ENCODE measurements around the gene ABCC1. TPM values are rescaled to one million over a fixed set of nuclear protein-coding genes. Genes with fewer than 3 reads are reported as not detected.

Gene ABCC1
- total and polyA plus RNA-seq, 2 donors (not counting 1 experiment from before 2014, with no cell fraction given): 54.1 to 178 TPM

DNA sequence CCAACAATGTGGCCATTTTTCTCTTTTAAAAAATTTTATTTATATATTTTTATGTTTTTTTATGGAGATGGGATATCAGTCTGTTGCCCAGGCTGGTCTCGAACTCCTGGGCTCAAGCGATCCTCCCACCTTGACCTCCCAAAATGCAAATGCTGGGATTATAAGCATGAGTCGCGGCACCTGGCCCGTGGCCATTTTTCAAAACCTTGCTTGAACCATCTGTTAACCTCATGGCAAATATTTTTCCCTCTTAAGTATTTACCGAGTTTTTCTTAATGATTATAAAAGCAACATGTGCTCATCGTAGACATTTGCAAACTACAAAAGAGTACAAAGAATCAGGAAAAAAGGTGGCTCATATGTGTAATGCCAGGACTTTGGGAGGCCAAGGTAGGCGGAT, 146.2 kb downstream of the ABCC1 start:
- H3K27me3 ChIP-seq (ENCODE audit: control insufficient read depth, insufficient read depth, low read length): no peaks in the 10 kb centered on the region
- H3K4me2 ChIP-seq (ENCODE audit: extremely low read depth, insufficient read depth, low read length): peak overlapping the region; percentile 29
- no peaks in the 10 kb centered on the region for H4K20me1 ChIP-seq (ENCODE audit: control insufficient read depth, extremely low read depth, insufficient read depth, low read length)
- H3K4me1 ChIP-seq (ENCODE audit: control insufficient read depth, extremely low read depth, insufficient read depth, low read length): peaks cover 27% of the 10 kb centered on the region
- peaks cover 5% of the 10 kb centered on the region for H3K79me2 ChIP-seq (ENCODE audit: control insufficient read depth, insufficient read depth, low read length)
- H3K4me3 ChIP-seq (replicated peaks in 1 of 4; ENCODE audit: control extremely low read depth in 1 of 4, insufficient read depth in 1 of 4, low read depth in 3 of 4, low read length in 4 of 4): no peak overlapping the region
- H3K27ac ChIP-seq (ENCODE audit: insufficient read depth, low read length): peak overlapping the region; percentile 54
- no peak overlapping the region for H3K9ac ChIP-seq (ENCODE audit: insufficient read depth, low read length)
- peak in 1 of 2 donors; percentile 35 for DNase-seq (ENCODE audit: low read depth in 2 of 2)
- no peak overlapping the region for H2AFZ ChIP-seq (ENCODE audit: low read length)
- peaks cover 27% of the 10 kb centered on the region for H3K36me3 ChIP-seq (ENCODE audit: control insufficient read depth, insufficient read depth, low read length)
- TF ChIP-seq EZH2 (IDR thresholded peaks at IDR 0.05; ENCODE audit: low read length, missing control alignments): no peak
- TF ChIP-seq, protein P1, sequence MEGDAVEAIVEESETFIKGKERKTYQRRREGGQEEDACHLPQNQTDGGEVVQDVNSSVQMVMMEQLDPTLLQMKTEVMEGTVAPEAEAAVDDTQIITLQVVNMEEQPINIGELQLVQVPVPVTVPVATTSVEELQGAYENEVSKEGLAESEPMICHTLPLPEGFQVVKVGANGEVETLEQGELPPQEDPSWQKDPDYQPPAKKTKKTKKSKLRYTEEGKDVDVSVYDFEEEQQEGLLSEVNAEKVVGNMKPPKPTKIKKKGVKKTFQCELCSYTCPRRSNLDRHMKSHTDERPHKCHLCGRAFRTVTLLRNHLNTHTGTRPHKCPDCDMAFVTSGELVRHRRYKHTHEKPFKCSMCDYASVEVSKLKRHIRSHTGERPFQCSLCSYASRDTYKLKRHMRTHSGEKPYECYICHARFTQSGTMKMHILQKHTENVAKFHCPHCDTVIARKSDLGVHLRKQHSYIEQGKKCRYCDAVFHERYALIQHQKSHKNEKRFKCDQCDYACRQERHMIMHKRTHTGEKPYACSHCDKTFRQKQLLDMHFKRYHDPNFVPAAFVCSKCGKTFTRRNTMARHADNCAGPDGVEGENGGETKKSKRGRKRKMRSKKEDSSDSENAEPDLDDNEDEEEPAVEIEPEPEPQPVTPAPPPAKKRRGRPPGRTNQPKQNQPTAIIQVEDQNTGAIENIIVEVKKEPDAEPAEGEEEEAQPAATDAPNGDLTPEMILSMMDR (conservative IDR thresholded peaks at IDR 0.05 in 1 of 2, IDR thresholded peaks at IDR 0.05 in 1 of 2; ENCODE audit: low read depth in 1 of 2, low read length in 2 of 2): no peak
- H3K9me3 ChIP-seq (ENCODE audit: control insufficient read depth, insufficient read depth, low read depth, low read length): no peaks in the 10 kb centered on the region

DNA sequence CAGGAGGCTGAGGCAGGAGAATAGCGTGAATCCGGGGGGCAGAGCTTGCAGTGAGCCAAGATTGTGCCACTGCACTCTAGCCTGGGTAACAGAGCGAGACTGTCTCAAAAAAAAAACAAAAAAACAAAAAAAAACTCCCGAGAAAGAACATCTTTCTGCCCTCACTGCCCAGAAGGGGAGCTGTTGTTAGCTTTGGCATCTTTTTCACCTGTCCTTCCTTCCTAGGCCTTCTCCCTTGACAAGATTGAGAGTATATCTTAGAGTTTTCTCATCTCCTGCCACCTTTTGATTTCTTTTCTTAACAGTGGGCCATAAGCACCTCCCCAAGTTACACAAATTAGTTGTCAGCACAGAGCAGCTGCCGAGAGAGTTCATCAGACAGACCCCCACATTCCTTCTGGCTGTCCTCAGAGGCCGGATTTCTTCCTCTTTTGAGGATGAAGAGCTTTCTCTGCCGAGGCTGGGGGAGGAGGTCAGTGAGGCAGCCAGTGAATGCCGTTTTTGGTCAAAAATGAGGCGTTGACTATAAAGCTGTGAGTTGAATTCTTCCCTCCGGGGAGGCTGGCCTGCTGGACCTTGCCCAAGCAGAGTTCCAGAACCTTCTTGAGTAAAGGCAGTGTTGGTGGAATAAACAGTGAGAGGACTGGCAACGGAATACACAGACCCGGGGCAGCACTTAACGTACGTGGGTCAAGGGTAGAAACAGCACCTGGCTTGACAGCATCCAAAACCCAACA, 146.9 kb downstream of the ABCC1 start:
- peak; percentile 80 to 89 for DNase-seq (ENCODE audit: low read depth in 2 of 2)
- Histone ChIP-seq H3K9me3 (ENCODE audit: control insufficient read depth, insufficient read depth, low read depth, low read length) (no peaks in the 10 kb centered on the region), H3K27ac (ENCODE audit: insufficient read depth, low read length) (peak overlapping the region; percentile 54), H4K20me1 (ENCODE audit: control insufficient read depth, extremely low read depth, insufficient read depth, low read length) (no peaks in the 10 kb centered on the region), H2AFZ (ENCODE audit: low read length) (no peak overlapping the region), H3K9ac (ENCODE audit: insufficient read depth, low read length) (no peak overlapping the region), H3K4me1 (ENCODE audit: control insufficient read depth, extremely low read depth, insufficient read depth, low read length) (peaks cover 27% of the 10 kb centered on the region), H3K4me2 (ENCODE audit: extremely low read depth, insufficient read depth, low read length) (peak overlapping the region; percentile 29), H3K79me2 (ENCODE audit: control insufficient read depth, insufficient read depth, low read length) (peaks cover 5% of the 10 kb centered on the region), H3K27me3 (ENCODE audit: control insufficient read depth, insufficient read depth, low read length) (no peaks in the 10 kb centered on the region), H3K4me3 (replicated peaks in 1 of 4; ENCODE audit: control extremely low read depth in 1 of 4, insufficient read depth in 1 of 4, low read depth in 3 of 4, low read length in 4 of 4) (no peak overlapping the region), H3K36me3 (ENCODE audit: control insufficient read depth, insufficient read depth, low read length) (peaks cover 26% of the 10 kb centered on the region)
- TF ChIP-seq, protein P1 (conservative IDR thresholded peaks at IDR 0.05 in 1 of 2, IDR thresholded peaks at IDR 0.05 in 1 of 2; ENCODE audit: low read depth in 1 of 2, low read length in 2 of 2): peak; percentile 49 to 50
- TF ChIP-seq EZH2 (IDR thresholded peaks at IDR 0.05; ENCODE audit: low read length, missing control alignments): no peak

DNA sequence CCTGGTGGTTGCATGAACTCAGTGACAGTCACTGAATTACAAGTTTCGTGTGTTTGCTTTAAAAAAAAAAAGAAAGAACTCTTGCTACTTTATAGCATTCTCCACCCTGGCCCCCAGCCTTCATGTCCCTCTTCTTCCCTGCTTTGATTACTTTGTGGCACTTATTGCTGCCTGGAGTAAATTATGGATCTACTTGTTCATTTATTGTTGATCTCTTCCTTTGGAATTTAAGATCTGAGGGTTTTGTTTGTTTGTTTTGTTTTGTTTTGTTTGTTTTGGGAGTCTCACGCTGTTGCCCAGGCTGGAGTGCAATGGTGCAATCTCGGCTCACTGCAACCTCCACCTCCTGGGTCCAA, 147.4 kb downstream of the ABCC1 start:
- no peak overlapping the region for H3K4me2 ChIP-seq (ENCODE audit: extremely low read depth, insufficient read depth, low read length)
- H3K9me3 ChIP-seq (ENCODE audit: control insufficient read depth, insufficient read depth, low read depth, low read length): no peaks in the 10 kb centered on the region
- TF ChIP-seq, protein P1 (conservative IDR thresholded peaks at IDR 0.05 in 1 of 2, IDR thresholded peaks at IDR 0.05 in 1 of 2; ENCODE audit: low read depth in 1 of 2, low read length in 2 of 2): no peak
- no peak for TF ChIP-seq EZH2 (IDR thresholded peaks at IDR 0.05; ENCODE audit: low read length, missing control alignments)
- no peak overlapping the region for H2AFZ ChIP-seq (ENCODE audit: low read length)
- no peaks in the 10 kb centered on the region for H3K27me3 ChIP-seq (ENCODE audit: control insufficient read depth, insufficient read depth, low read length)
- H3K79me2 ChIP-seq (ENCODE audit: control insufficient read depth, insufficient read depth, low read length): peaks cover 9% of the 10 kb centered on the region
- no peak overlapping the region for H3K9ac ChIP-seq (ENCODE audit: insufficient read depth, low read length)
- H3K36me3 ChIP-seq (ENCODE audit: control insufficient read depth, insufficient read depth, low read length): peaks cover 27% of the 10 kb centered on the region
- no peak overlapping the region for H3K4me3 ChIP-seq (replicated peaks in 1 of 4; ENCODE audit: control extremely low read depth in 1 of 4, insufficient read depth in 1 of 4, low read depth in 3 of 4, low read length in 4 of 4)
- no peak for DNase-seq (ENCODE audit: low read depth in 2 of 2)
- H3K4me1 ChIP-seq (ENCODE audit: control insufficient read depth, extremely low read depth, insufficient read depth, low read length): peaks cover 27% of the 10 kb centered on the region
- peak overlapping the region; percentile 54 for H3K27ac ChIP-seq (ENCODE audit: insufficient read depth, low read length)
- H4K20me1 ChIP-seq (ENCODE audit: control insufficient read depth, extremely low read depth, insufficient read depth, low read length): no peaks in the 10 kb centered on the region
